Measurements from ENCODE around the gene PTOV1.

DNA sequence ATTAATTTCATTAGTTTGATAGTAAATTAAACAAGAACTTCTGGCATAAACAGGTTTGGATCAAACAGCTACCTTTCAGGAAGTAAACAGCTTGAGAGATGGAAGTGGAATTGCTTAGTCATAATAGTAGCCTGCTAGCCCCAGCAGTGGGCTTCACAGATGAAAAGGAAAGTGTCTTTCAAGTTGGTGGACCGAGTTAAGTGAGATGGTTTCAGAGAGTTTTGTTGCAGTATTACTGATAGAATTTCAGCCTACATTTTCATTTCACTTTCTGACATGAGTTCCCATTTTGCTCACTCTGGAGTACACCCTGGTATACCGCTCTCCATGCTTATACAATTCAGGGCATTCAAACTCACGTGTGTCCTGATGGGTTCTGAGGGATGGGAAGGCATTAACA is 2.0 kb upstream of the PTOV1 start:
- TF ChIP-seq FOSL1 (IDR thresholded peaks at IDR 0.05; ENCODE audit: insufficient read depth, low read depth, low read length) (no peak), POLR2A (IDR thresholded peaks at IDR 0.05; ENCODE audit: control extremely low read depth in 1 of 2, low read depth in 2 of 2, low read length in 2 of 2) (no peak)

Measured in H1 (cell line).